ENCODE data around the gene SOAT2. TPM values are rescaled to one million over a fixed set of nuclear protein-coding genes. Genes with fewer than 3 reads are reported as not detected.

Gene SOAT2
- total RNA-seq, 1 donor from 2014 or later = not detected

DNA sequence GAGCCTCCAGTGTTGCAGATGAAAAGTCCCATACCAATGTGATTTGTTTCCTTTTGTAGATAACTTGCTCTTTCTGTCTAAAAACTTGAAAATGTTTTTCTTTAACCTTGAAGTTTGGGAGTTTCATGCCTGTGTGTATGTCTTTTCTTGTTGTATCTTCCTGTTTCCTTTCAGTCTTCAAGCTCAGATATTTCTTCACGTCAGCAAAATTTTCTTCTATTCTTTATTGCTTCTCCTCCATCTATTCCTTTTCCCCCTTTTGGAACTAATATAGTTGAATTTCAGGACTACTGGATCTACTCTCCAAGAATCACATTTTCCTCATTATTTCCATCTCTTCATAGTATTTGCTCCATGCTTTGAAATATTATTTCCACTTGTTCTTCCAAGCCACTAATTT is 23.9 kb downstream of the SOAT2 start:
- Mint-ChIP-seq H3K36me3 (peaks cover 5% of the 10 kb centered on the region), H3K4me3 (no peak overlapping the region), H3K9me3 (peaks cover 8% of the 10 kb centered on the region), H3K27ac (no peak overlapping the region), H3K27me3 (ENCODE audit: insufficient read depth, low read depth) (peaks cover 13% of the 10 kb centered on the region), H3K4me1 (peaks cover 7% of the 10 kb centered on the region)
- peaks cover 61% of the 10 kb centered on the region for H3K27me3 ChIP-seq
- no peak overlapping the region for H3K4me2 ChIP-seq
- H3K9me3 ChIP-seq (ENCODE audit: low read depth) = no peaks in the 10 kb centered on the region
- no peak overlapping the region for H3K4me3 ChIP-seq
- H3K36me3 ChIP-seq = no peaks in the 10 kb centered on the region
- no peaks in the 10 kb centered on the region for H4K20me1 ChIP-seq (ENCODE audit: low read depth)
- no peak for DNase-seq (ENCODE audit: low spot score)
- no peaks in the 10 kb centered on the region for H3K79me2 ChIP-seq (ENCODE audit: low read depth)
- no peaks in the 10 kb centered on the region for H3F3A ChIP-seq (ENCODE audit: low read depth)
- H3K27ac ChIP-seq = no peak overlapping the region
- H3K4me1 ChIP-seq = no peaks in the 10 kb centered on the region
- no peak overlapping the region for H2AFZ ChIP-seq (replicated peaks)
- no peak overlapping the region for H3K9ac ChIP-seq
- no peak for TF ChIP-seq EZH2phosphoT487 (IDR thresholded peaks at IDR 0.05)
- TF ChIP-seq, protein P1, sequence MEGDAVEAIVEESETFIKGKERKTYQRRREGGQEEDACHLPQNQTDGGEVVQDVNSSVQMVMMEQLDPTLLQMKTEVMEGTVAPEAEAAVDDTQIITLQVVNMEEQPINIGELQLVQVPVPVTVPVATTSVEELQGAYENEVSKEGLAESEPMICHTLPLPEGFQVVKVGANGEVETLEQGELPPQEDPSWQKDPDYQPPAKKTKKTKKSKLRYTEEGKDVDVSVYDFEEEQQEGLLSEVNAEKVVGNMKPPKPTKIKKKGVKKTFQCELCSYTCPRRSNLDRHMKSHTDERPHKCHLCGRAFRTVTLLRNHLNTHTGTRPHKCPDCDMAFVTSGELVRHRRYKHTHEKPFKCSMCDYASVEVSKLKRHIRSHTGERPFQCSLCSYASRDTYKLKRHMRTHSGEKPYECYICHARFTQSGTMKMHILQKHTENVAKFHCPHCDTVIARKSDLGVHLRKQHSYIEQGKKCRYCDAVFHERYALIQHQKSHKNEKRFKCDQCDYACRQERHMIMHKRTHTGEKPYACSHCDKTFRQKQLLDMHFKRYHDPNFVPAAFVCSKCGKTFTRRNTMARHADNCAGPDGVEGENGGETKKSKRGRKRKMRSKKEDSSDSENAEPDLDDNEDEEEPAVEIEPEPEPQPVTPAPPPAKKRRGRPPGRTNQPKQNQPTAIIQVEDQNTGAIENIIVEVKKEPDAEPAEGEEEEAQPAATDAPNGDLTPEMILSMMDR (IDR thresholded peaks at IDR 0.05) = no peak
- TF ChIP-seq EZH2 (IDR thresholded peaks at IDR 0.05) = no peak

GRCh38 chr12:53128780-53129569 is 25.7 kb downstream of the SOAT2 start:
- H3K27ac ChIP-seq = no peak overlapping the region
- H2AFZ ChIP-seq (replicated peaks) = no peak overlapping the region
- no peak overlapping the region for H3K9ac ChIP-seq
- Mint-ChIP-seq H3K4me1 (peaks cover under 1% of the 10 kb centered on the region), H3K36me3 (peaks cover 5% of the 10 kb centered on the region), H3K27me3 (ENCODE audit: insufficient read depth, low read depth) (peaks cover 10% of the 10 kb centered on the region), H3K4me3 (no peak overlapping the region), H3K27ac (no peak overlapping the region), H3K9me3 (peaks cover 6% of the 10 kb centered on the region)
- no peaks in the 10 kb centered on the region for H4K20me1 ChIP-seq (ENCODE audit: low read depth)
- no peaks in the 10 kb centered on the region for H3K36me3 ChIP-seq
- H3K4me3 ChIP-seq = no peak overlapping the region
- no peak overlapping the region for H3K4me2 ChIP-seq
- H3F3A ChIP-seq (ENCODE audit: low read depth) = no peaks in the 10 kb centered on the region
- TF ChIP-seq, protein P1 (IDR thresholded peaks at IDR 0.05) = no peak
- no peak for TF ChIP-seq EZH2phosphoT487 (IDR thresholded peaks at IDR 0.05)
- no peak for TF ChIP-seq EZH2 (IDR thresholded peaks at IDR 0.05)
- no peaks in the 10 kb centered on the region for H3K4me1 ChIP-seq
- no peaks in the 10 kb centered on the region for H3K79me2 ChIP-seq (ENCODE audit: low read depth)
- H3K27me3 ChIP-seq = peaks cover 58% of the 10 kb centered on the region
- no peaks in the 10 kb centered on the region for H3K9me3 ChIP-seq (ENCODE audit: low read depth)
- DNase-seq (ENCODE audit: low spot score) = no peak

DNA sequence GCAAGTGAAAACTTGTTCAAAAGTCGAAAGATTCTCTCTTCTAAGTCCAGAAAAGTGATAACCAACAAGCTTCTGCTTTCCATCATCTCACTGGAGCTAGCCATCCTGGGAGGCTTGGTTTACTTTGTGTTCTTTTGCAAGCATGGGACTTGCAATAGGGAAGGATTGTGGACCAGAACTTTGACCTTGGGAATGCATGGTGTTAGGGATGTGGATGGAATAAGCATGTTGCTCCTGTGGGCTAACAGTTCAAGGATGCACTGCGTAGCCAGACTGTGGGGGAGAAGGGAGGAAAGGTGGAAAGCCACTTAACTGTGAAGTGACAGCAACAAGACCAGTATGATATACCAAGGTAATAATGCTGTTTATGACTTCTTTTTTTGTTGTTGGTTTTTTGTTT is 28.6 kb downstream of the SOAT2 start:
- no peaks in the 10 kb centered on the region for H3K79me2 ChIP-seq (ENCODE audit: low read depth)
- H4K20me1 ChIP-seq (ENCODE audit: low read depth) = no peaks in the 10 kb centered on the region
- H3K4me1 ChIP-seq = no peaks in the 10 kb centered on the region
- no peaks in the 10 kb centered on the region for H3K9me3 ChIP-seq (ENCODE audit: low read depth)
- H3K36me3 ChIP-seq = no peaks in the 10 kb centered on the region
- TF ChIP-seq, protein P1 (IDR thresholded peaks at IDR 0.05) = no peak
- TF ChIP-seq EZH2 (IDR thresholded peaks at IDR 0.05) (no peak), EZH2phosphoT487 (IDR thresholded peaks at IDR 0.05) (no peak)
- H3K27me3 Mint-ChIP-seq (ENCODE audit: insufficient read depth, low read depth) = peaks cover 10% of the 10 kb centered on the region
- no peak overlapping the region for H3K4me3 ChIP-seq
- DNase-seq (ENCODE audit: low spot score) = no peak
- H3K4me2 ChIP-seq = no peak overlapping the region
- peaks cover 2% of the 10 kb centered on the region for H3K9me3 Mint-ChIP-seq
- peaks cover 50% of the 10 kb centered on the region for H3K27me3 ChIP-seq
- H2AFZ ChIP-seq (replicated peaks) = no peak overlapping the region
- no peaks in the 10 kb centered on the region for H3F3A ChIP-seq (ENCODE audit: low read depth)
- H3K4me3 Mint-ChIP-seq = no peak overlapping the region
- no peak overlapping the region for H3K27ac ChIP-seq
- H3K36me3 Mint-ChIP-seq = no peaks in the 10 kb centered on the region
- H3K27ac Mint-ChIP-seq = no peak overlapping the region
- H3K9ac ChIP-seq = no peak overlapping the region
- no peaks in the 10 kb centered on the region for H3K4me1 Mint-ChIP-seq
